MV-4-11 (cell line): ENCODE results near the gene CTIF.

Experiments
- DNase-seq: peaks from one replicate; lab custom pipeline; 2025; lab: John Stamatoyannopoulos, UW

Gene CTIF

GRCh38 chr18:48901145-48902022, 362.6 kb downstream of the CTIF start:
- no peak for DNase-seq

- peak; percentile 35 for DNase-seq
Measured at GRCh38 chr18:48902023-48902855, 363.4 kb downstream of the CTIF start.

GRCh38 chr18:48902856-48903601, 364.2 kb downstream of the CTIF start:
- DNase-seq: no peak

GRCh38 chr18:48904091-48904490, 365.3 kb downstream of the CTIF start:
- DNase-seq: no peak

- no peak for DNase-seq
Measured at GRCh38 chr18:48904847-48905394, 366.1 kb downstream of the CTIF start.

GRCh38 chr18:48905513-48905912, 366.7 kb downstream of the CTIF start:
- peak; percentile 11 for DNase-seq

- no peak for DNase-seq
Measured at GRCh38 chr18:48908916-48909315, 370.1 kb downstream of the CTIF start.

GRCh38 chr18:48909721-48910120, 370.9 kb downstream of the CTIF start:
- no peak for DNase-seq

GRCh38 chr18:48910972-48911545, 372.2 kb downstream of the CTIF start:
- no peak for DNase-seq
